HG02642 (cell line): ENCODE measurements around the gene NRAP.

Experiments used
- ATAC-seq: cut with Tn5 transposase; IDR thresholded peaks from one replicate; pipeline ENCODE4 v1.9.1; 2021; ENCODE audit warnings: mild to moderate bottlenecking; ENCODE audit not compliant: unreplicated experiment, poor library complexity

NRAP gene

DNA sequence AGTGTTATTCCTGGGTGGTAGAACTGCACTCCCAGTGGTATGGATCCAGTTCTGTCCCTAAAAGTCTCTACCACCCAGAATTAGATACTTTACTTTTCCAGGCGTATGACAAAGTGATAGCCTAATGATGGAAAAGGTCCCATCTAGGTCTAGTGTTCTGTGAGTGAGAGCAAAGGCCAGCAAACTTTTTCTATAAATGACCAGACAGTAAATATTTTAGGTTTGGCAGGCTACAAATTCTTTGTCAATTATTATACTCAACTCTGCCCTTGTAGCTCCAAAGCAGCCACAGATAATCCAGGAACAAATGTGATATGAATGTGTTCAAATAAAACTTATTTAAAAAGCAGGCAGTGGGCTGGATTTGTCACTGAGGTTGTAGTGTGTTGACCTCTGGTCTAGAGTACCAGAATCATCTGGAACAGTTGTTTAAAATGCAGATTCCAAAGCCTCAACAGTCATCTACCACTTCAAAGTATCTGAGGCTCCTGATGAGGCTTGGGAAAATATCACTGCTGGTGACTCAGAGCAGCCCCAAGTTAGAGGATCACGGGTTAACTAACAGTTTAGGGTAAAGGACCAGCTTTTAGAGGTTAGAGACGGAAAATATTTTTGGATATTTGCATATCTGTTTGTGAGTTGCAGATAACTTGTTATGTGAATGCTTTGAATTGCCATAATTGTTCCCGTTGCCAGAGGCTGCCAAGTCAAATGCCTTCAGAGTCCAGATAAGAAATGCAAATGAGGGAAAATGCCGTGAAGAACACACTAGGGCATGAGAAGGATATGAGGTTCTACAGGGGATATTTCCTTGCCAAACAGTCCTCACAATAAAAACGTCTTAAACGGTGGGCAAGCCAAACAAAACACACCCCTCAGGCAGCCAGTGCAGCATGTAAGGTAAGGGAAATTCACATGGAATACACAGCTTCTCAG lies 19.4 kb downstream of the NRAP start:
- no peak for ATAC-seq

GRCh38 chr10:113643183-113643582 lies 20.7 kb downstream of the NRAP start:
- ATAC-seq: no peak

- no peak for ATAC-seq
These were observed 22.1 kb downstream of the NRAP start for GRCh38 chr10:113641702-113642101.

GRCh38 chr10:113639966-113640365 lies 23.9 kb downstream of the NRAP start:
- no peak for ATAC-seq

- ATAC-seq: no peak
These were observed 32.0 kb downstream of the NRAP start for GRCh38 chr10:113631684-113632367.

- ATAC-seq: no peak
These were observed 32.8 kb downstream of the NRAP start for GRCh38 chr10:113630929-113631533.

GRCh38 chr10:113628607-113629153 lies 35.2 kb downstream of the NRAP start:
- ATAC-seq: no peak

DNA sequence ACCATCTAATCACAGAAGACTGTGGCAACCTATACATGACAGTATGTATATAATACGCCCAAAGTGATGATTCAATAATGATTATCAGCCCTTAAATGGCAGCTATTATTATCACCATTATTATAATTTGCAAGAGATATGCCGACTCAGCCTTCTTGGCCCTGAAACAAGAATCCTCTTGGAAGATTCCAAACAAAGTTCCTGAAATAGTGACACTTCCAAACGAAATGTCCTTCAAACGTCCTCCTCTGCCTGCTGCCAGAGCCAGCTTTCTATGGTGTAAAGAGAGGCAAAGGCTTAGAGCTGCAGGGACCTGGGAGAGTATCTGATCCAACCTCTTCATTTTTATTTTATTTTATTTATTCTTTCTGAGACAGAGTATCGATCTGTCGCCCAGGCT lies 36.0 kb downstream of the NRAP start:
- ATAC-seq: no peak

GRCh38 chr10:113626809-113627355 lies 37.0 kb downstream of the NRAP start:
- no peak for ATAC-seq

- no peak for ATAC-seq
These were observed 38.2 kb downstream of the NRAP start for GRCh38 chr10:113625461-113626186.

DNA sequence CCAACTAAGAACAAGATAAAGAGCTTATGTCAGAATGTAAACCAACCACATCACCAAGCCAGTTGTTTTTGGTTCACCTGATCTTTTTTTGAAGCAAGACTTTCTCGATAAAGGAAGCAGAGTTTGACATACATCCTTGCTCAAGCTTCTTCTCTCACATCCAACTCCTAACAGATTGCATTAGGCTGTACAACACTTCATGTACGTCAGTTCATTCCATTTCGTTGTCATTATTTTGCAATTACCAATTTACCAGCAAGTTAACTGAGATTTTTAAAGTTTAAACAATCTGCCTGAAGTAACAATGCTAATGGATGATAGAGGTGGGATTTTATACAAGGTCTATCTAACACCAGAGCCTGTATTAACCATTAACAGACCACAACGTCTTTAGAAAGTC lies 41.0 kb downstream of the NRAP start:
- ATAC-seq: no peak

- ATAC-seq: no peak
These were observed 42.0 kb downstream of the NRAP start for GRCh38 chr10:113621799-113622198.

DNA sequence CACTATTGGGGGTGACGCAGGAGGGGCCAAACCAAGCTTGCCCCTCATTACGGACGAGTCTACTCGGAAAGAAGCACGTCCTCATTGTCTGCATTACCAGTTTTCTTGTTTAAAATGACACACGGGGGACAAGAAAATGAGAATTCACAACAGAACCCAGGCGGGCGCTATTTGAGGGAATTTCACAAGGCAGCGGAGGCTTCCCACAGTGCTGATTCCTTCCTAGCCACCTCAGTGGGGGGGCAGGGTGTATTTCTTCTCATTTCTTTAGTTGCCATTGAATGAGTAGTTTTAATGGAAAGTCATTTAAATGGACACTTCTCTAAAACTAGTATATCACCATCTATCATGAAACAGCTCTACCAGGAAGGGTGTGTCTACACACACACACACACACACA lies 42.9 kb downstream of the NRAP start:
- no peak for ATAC-seq

DNA sequence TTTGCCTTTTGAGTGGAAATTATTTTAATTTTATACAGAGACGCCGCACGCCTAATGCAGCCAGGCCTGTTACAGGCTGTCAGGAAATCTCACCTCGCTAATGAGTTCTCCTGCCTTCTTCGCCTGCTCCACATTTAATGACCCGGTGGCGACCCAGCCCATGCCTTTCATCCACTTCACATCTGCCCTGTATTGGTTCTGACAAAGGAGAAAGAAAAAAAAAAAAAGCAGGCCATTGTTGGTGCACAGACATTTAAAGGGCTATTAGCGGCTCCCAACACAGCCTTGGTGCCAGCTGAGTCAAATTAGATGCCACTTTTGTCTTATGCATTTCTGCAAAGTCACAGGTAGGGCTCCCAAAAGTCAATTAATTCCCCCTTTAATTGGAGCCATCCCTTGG lies 43.3 kb downstream of the NRAP start:
- no peak for ATAC-seq

DNA sequence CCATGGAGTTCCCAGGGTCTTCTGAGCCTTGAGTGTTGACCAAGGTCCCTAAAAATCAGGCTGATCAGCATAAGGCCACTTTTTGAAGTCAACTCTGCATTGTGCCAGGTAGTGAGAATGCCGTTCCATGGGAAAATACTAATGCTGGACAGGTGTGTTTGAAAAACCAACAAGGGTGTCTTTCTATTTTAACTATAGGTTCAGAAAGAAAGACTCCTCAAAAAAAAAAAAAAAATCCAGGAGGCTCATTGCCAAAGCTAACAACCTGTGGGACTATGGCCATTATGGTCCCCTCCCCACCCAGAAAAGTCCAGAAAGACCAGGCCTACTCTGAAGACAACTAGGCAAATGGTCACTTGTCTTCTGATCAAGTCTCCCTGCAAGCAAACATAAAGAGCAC lies 44.4 kb downstream of the NRAP start:
- no peak for ATAC-seq

DNA sequence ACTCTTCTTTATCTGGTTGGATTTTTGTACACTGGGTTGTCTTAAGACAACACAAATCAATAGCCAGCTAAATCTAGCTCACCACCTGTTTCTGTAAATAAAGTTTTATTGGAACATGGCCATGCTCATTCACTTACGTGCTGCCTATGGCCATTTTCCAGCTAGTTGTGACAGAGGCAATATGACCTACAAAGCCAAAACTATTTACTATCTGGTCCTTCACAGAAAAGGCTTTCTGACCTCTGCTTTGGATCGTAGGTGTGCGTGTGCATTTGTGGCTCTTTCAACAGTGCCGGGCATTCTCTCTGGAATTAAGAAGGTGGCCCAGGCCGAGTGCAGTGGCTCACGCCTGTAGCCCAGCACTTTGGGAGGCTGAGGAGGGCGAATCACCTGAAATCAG lies 45.5 kb downstream of the NRAP start:
- ATAC-seq: no peak

DNA sequence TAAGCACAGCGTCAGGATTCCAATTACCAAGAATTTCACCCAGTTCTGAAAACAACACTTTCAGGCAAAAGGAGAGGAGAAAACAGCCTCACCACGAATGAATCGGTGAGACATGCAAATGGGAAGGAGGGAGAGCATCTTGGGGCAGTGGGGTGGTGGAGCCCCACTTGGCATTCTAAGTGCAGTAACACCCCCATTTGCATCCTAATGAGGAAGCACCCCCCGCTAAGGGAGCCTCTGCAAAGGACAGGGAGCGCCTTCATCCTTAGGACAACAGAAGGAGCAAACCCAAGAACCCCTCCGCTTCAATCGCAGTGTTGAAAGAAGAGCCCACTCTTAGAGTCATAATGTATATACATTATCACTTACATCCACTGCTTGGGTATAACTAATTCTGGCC lies 46.8 kb downstream of the NRAP start:
- ATAC-seq: no peak

GRCh38 chr10:113616244-113617074 lies 47.4 kb downstream of the NRAP start:
- ATAC-seq: no peak

DNA sequence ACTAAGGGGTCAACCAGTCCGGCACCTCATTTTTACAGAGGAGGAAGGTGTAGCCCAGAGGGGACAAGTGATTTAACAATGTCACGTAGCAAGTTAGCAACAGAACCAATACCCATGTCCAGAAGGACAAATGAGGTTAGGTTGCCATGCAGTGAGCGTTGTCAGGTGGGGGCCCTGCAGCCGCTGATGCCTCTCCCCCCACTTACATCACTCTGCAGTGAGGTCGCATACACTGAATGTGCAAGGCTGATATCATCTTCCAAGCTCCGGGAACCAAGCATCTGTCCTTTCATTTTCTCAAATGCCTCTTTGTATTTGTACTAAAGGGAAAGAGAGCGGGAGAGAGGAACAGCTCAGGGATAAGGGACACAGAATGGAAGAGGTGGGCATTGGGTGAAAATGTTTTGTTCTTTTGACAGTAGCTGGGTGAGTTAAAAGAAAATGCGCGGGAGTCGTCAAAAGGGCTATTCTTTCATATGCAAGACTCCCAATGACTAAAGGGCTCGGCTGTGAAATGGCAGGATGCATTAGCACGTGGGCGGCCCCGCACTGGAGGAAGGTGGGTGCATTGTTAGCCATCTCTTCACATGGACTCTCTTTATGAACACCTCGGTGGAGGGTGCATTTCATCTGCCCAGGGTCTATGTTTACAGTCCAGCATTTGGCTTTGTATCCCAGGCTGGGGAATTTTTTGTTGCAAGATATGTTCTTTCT lies 49.7 kb downstream of the NRAP start:
- no peak for ATAC-seq
